ENCODE results near the gene NPVF. TPM values are rescaled to one million over a fixed set of nuclear protein-coding genes. Genes with fewer than 3 reads are reported as not detected.

The NPVF gene
- total RNA-seq, 1 experiment from 2014 or later: not detected

DNA sequence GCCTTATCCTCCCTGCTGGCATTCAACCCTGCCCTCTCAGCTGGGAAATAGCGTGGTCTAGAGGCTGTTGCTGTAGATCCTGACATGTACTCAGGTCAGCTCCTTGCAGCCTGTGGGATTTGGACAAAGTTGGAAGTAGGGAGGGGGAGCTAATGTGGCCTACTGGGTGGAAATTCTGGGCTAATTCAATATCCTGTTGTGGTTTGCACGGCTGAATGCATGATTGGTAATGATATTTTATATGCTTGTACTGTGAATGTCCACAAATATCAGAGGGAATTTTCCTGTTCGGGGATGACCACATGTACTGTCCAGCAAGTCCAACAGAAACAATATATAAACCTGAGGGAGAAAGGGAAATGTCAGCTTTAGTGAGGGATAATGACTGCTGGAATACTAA lies 22.1 kb upstream of the NPVF start:
- DNase-seq (no peak), ATAC-seq (no peak)
- no peaks in the 10 kb centered on the region for H3K9me2 ChIP-seq (replicated peaks; ENCODE audit: low read length)
- ChIA-PET POLR2A (ENCODE audit: unreplicated experiment) (no interaction called here), CTCF (no interaction called here)
- H3K27me3 ChIP-seq (ENCODE audit: low read length): peaks cover 18% of the 10 kb centered on the region
- no peak overlapping the region for H3K9ac ChIP-seq (ENCODE audit: low read length)
- H3K36me3 ChIP-seq (ENCODE audit: low read depth, low read length): no peaks in the 10 kb centered on the region
- H3K79me2 ChIP-seq (ENCODE audit: low read length): no peaks in the 10 kb centered on the region
- no peaks in the 10 kb centered on the region for H3K9me3 ChIP-seq (ENCODE audit: low read length)
- no TSS peak for BruUV-seq (replicated peaks)
- no peak overlapping the region for H3K27ac ChIP-seq (ENCODE audit: low read length)
- no peaks in the 10 kb centered on the region for H4K20me1 ChIP-seq (ENCODE audit: low read length)
- TF ChIP-seq, protein P1, sequence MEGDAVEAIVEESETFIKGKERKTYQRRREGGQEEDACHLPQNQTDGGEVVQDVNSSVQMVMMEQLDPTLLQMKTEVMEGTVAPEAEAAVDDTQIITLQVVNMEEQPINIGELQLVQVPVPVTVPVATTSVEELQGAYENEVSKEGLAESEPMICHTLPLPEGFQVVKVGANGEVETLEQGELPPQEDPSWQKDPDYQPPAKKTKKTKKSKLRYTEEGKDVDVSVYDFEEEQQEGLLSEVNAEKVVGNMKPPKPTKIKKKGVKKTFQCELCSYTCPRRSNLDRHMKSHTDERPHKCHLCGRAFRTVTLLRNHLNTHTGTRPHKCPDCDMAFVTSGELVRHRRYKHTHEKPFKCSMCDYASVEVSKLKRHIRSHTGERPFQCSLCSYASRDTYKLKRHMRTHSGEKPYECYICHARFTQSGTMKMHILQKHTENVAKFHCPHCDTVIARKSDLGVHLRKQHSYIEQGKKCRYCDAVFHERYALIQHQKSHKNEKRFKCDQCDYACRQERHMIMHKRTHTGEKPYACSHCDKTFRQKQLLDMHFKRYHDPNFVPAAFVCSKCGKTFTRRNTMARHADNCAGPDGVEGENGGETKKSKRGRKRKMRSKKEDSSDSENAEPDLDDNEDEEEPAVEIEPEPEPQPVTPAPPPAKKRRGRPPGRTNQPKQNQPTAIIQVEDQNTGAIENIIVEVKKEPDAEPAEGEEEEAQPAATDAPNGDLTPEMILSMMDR (conservative IDR thresholded peaks at IDR 0.05; ENCODE audit: low read depth, low read length): no peak
- TF ChIP-seq EZH2phosphoT487 (IDR thresholded peaks at IDR 0.05; ENCODE audit: borderline replicate concordance, low read length) (no peak), EZH2 (IDR thresholded peaks at IDR 0.05; ENCODE audit: low read length, unreplicated experiment) (no peak)
- no peaks in the 10 kb centered on the region for H3F3A ChIP-seq (ENCODE audit: low read length, unreplicated experiment)
- intact Hi-C loops (cut with micrococcal nuclease): no loop called here
- no peak overlapping the region for H2AFZ ChIP-seq (ENCODE audit: low read length)
- no peak overlapping the region for H3K4me3 ChIP-seq (ENCODE audit: low read length)
- no peak overlapping the region for H3K4me2 ChIP-seq (ENCODE audit: low read length)
- H3K4me1 ChIP-seq (ENCODE audit: insufficient read depth, low read length): no peaks in the 10 kb centered on the region

DNA sequence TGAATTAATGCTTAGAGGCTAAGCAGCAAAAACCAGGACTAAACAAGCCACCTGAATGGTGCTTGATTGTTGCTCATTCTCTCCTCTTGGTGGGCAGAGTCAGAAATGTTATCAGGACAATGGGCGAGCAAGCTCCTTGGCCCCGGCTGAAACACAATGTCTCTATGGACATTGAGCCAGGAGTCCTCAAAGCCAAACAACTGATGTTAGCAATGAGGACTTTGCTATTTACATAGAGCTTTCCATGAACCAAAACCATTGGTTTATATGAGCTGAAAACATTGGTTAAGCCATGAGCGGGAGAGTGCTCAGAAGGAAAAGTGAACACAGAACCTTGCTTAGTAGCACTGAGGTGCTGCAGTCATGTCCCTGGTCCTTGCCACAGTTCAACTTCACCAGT lies 21.5 kb upstream of the NPVF start:
- Histone ChIP-seq H3K4me1 (ENCODE audit: insufficient read depth, low read length) (no peaks in the 10 kb centered on the region), H3K36me3 (ENCODE audit: low read depth, low read length) (no peaks in the 10 kb centered on the region), H4K20me1 (ENCODE audit: low read length) (no peaks in the 10 kb centered on the region), H3K9ac (ENCODE audit: low read length) (no peak overlapping the region), H3K27me3 (ENCODE audit: low read length) (peaks cover 15% of the 10 kb centered on the region), H3K9me2 (replicated peaks; ENCODE audit: low read length) (no peaks in the 10 kb centered on the region), H3K27ac (ENCODE audit: low read length) (no peak overlapping the region), H3K4me2 (ENCODE audit: low read length) (no peak overlapping the region), H3F3A (ENCODE audit: low read length, unreplicated experiment) (no peaks in the 10 kb centered on the region), H3K4me3 (ENCODE audit: low read length) (no peak overlapping the region), H2AFZ (ENCODE audit: low read length) (no peak overlapping the region), H3K79me2 (ENCODE audit: low read length) (no peaks in the 10 kb centered on the region), H3K9me3 (ENCODE audit: low read length) (no peaks in the 10 kb centered on the region)
- intact Hi-C loops (cut with micrococcal nuclease): no loop called here
- DNase-seq (no peak), ATAC-seq (no peak)
- BruUV-seq (replicated peaks): no TSS peak
- TF ChIP-seq, protein P1 (conservative IDR thresholded peaks at IDR 0.05; ENCODE audit: low read depth, low read length): no peak
- TF ChIP-seq EZH2phosphoT487 (IDR thresholded peaks at IDR 0.05; ENCODE audit: borderline replicate concordance, low read length) (no peak), EZH2 (IDR thresholded peaks at IDR 0.05; ENCODE audit: low read length, unreplicated experiment) (no peak)
- CTCF ChIA-PET: no interaction called here
- POLR2A ChIA-PET (ENCODE audit: unreplicated experiment): no interaction called here

DNA sequence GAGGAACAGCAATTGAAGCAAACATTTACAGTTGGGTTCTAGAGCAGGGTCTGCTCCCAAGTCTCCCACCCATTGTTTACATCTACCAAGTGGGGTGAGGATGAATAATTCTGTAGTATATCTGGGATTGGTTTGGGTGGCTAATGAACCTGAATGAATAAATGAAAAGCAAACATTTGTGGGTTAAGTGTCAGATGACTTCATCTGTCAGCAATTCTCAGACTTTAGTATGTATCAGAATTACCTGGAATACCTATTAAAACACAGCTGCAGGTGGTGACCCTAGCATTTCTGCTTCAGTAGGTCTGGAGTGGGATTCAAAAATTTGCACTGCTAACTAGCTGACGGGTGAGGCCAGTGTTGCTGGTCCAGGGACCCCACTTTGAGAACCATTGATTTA lies 18.0 kb upstream of the NPVF start:
- H3K4me2 ChIP-seq (ENCODE audit: low read length): no peak overlapping the region
- DNase-seq (no peak), ATAC-seq (no peak)
- H3K27me3 ChIP-seq (ENCODE audit: low read length): peaks cover 46% of the 10 kb centered on the region
- TF ChIP-seq, protein P1 (conservative IDR thresholded peaks at IDR 0.05; ENCODE audit: low read depth, low read length): no peak
- TF ChIP-seq EZH2 (IDR thresholded peaks at IDR 0.05; ENCODE audit: low read length, unreplicated experiment): no peak
- no peak for TF ChIP-seq EZH2phosphoT487 (IDR thresholded peaks at IDR 0.05; ENCODE audit: borderline replicate concordance, low read length)
- no peak overlapping the region for H3K27ac ChIP-seq (ENCODE audit: low read length)
- H3K9me2 ChIP-seq (replicated peaks; ENCODE audit: low read length): no peaks in the 10 kb centered on the region
- no peaks in the 10 kb centered on the region for H3F3A ChIP-seq (ENCODE audit: low read length, unreplicated experiment)
- POLR2A ChIA-PET (ENCODE audit: unreplicated experiment): no interaction called here
- H3K9ac ChIP-seq (ENCODE audit: low read length): no peak overlapping the region
- no peaks in the 10 kb centered on the region for H3K9me3 ChIP-seq (ENCODE audit: low read length)
- no peaks in the 10 kb centered on the region for H3K4me1 ChIP-seq (ENCODE audit: insufficient read depth, low read length)
- no peaks in the 10 kb centered on the region for H4K20me1 ChIP-seq (ENCODE audit: low read length)
- BruUV-seq (replicated peaks): no TSS peak
- no peak overlapping the region for H2AFZ ChIP-seq (ENCODE audit: low read length)
- intact Hi-C loops (cut with micrococcal nuclease): no loop called here
- H3K79me2 ChIP-seq (ENCODE audit: low read length): no peaks in the 10 kb centered on the region
- CTCF ChIA-PET: no interaction called here
- no peaks in the 10 kb centered on the region for H3K36me3 ChIP-seq (ENCODE audit: low read depth, low read length)
- H3K4me3 ChIP-seq (ENCODE audit: low read length): no peak overlapping the region
